Smooth muscle cell (in vitro differentiated cells): Measurements from ENCODE around the gene SLC47A2. TPM values are rescaled to one million over a fixed set of nuclear protein-coding genes. Genes with fewer than 3 reads are reported as not detected.

Experiments
- DNase-seq: peaks from one replicate; lab custom pipeline; 2025; ENCODE audit not compliant: unreplicated experiment; lab: John Stamatoyannopoulos, UW
- H2AFZ ChIP-seq: fragments of 200-600 bp; sonication (generic); 2 replicates; pipeline ENCODE4 v1.6.0; 2016; ENCODE audit warnings: antibody characterized with exemption, low read depth, mild to moderate bottlenecking
- H3F3A ChIP-seq: fragments of 200-600 bp; sonication (generic); 2 replicates; pipeline ENCODE4 v1.6.0; 2017; ENCODE audit warnings: antibody characterized with exemption, low read depth
- H3K27ac ChIP-seq: fragments of 200-600 bp; sonication (generic); 2 replicates; pipeline ENCODE4 v1.5.1; 2016; ENCODE audit warnings: low read depth, mild to moderate bottlenecking
- H3K27me3 ChIP-seq: fragments of 200-600 bp; sonication (generic); 2 replicates; pipeline ENCODE4 v1.6.1; 2016; ENCODE audit warnings: low read depth, mild to moderate bottlenecking
- H3K36me3 ChIP-seq: fragments of 200-600 bp; sonication (generic); 2 replicates; pipeline ENCODE4 v1.5.1; 2016; ENCODE audit warnings: low read depth
- H3K4me1 ChIP-seq: fragments of 200-600 bp; sonication (generic); 2 replicates; pipeline ENCODE4 v1.5.1; 2016; ENCODE audit warnings: low read depth
- H3K4me2 ChIP-seq: fragments of 200-600 bp; sonication (generic); 2 replicates; pipeline ENCODE4 v1.6.0; 2016; ENCODE audit warnings: mild to moderate bottlenecking
- H3K4me3 ChIP-seq: fragments of 200-600 bp; sonication (generic); 2 replicates; pipeline ENCODE4 v1.5.1; 2016; ENCODE audit warnings: mild to moderate bottlenecking
- H3K79me2 ChIP-seq: fragments of 200-600 bp; sonication (generic); 2 replicates; pipeline ENCODE4 v1.6.0; 2016; ENCODE audit warnings: low read depth, mild to moderate bottlenecking
- H3K9ac ChIP-seq: fragments of 200-600 bp; sonication (generic); 2 replicates; pipeline ENCODE4 v1.6.0; 2016; ENCODE audit warnings: low read depth
- H3K9me3 ChIP-seq: fragments of 200-600 bp; sonication (generic); replicated peaks from 2 replicates; pipeline ENCODE4 v1.5.1; 2016; ENCODE audit warnings: low read depth
- H4K20me1 ChIP-seq: fragments of 200-600 bp; sonication (generic); 2 replicates; pipeline ENCODE4 v1.6.0; 2016; ENCODE audit warnings: low read depth
- WGBS: methylation state at CpG from one replicate; pipeline ENCODE4 v1.1.7; 2016; ENCODE audit warnings: low lambda C conversion rate; 5-methylcytosine and 5-hydroxymethylcytosine counted together
- polyA plus RNA-seq: library from polyadenylated mRNA; unstranded; fragments of >200 nt; fragmentation: Nextera tagmentation; extraction: Ambion mirVana; gene quantifications from 2 replicates; pipeline ENCODE4 v1.2.1, GENCODE V29; 2016
- total RNA-seq: library from RNA; depleted of rRNA; stranded (reverse); fragments of >200 nt; gene quantifications from 2 replicates; pipeline ENCODE4 v1.2.3, GENCODE V29; 2014
- TF ChIP-seq, protein P1 (sequence below): fragments of 200-600 bp; sonication (generic); IDR thresholded peaks from 2 replicates; pipeline ENCODE4 v1.5.1; 2017; ENCODE audit warnings: borderline replicate concordance, mild to moderate bottlenecking, antibody characterized with exemption; ENCODE audit not compliant: insufficient read depth, poor library complexity, severe bottlenecking

SLC47A2 gene
- total and polyA plus RNA-seq, 2 experiments from 2014 or later, result not detected

DNA sequence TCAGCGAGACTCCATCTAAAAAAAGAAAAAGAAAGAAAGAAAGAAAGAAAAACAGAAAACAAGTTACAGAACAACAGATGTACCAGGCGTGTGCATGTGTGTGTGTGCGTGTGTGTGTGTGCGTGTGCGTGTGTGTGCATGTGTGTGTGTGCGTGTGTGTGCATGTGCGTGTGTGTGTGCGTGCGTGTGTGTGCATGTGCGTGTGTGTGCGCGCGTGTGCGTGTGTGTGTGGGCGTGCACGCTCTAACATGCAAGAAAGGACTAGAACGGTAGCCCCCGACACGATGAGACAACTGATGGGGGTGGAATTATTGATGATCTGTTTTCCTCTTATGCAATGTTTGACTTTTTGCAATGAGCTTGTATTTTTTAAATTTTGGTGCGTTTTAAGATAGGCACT, 30.1 kb upstream of the SLC47A2 start:
- Histone ChIP-seq H3K4me1 (peaks cover 6% of the 10 kb centered on the region), H3K4me2 (no peak overlapping the region), H3K27me3 (peaks cover 7% of the 10 kb centered on the region), H3K79me2 (no peaks in the 10 kb centered on the region), H2AFZ (no peak overlapping the region), H3K9ac (no peak overlapping the region), H3F3A (no peaks in the 10 kb centered on the region), H3K9me3 (no peaks in the 10 kb centered on the region), H3K36me3 (no peaks in the 10 kb centered on the region), H4K20me1 (no peaks in the 10 kb centered on the region), H3K27ac (no peak overlapping the region), H3K4me3 (no peak overlapping the region)
- no peak for DNase-seq
- TF ChIP-seq, protein P1, sequence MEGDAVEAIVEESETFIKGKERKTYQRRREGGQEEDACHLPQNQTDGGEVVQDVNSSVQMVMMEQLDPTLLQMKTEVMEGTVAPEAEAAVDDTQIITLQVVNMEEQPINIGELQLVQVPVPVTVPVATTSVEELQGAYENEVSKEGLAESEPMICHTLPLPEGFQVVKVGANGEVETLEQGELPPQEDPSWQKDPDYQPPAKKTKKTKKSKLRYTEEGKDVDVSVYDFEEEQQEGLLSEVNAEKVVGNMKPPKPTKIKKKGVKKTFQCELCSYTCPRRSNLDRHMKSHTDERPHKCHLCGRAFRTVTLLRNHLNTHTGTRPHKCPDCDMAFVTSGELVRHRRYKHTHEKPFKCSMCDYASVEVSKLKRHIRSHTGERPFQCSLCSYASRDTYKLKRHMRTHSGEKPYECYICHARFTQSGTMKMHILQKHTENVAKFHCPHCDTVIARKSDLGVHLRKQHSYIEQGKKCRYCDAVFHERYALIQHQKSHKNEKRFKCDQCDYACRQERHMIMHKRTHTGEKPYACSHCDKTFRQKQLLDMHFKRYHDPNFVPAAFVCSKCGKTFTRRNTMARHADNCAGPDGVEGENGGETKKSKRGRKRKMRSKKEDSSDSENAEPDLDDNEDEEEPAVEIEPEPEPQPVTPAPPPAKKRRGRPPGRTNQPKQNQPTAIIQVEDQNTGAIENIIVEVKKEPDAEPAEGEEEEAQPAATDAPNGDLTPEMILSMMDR, result no peak
- 90% methylated on average over 20 of the region's 20 CpGs for WGBS

DNA sequence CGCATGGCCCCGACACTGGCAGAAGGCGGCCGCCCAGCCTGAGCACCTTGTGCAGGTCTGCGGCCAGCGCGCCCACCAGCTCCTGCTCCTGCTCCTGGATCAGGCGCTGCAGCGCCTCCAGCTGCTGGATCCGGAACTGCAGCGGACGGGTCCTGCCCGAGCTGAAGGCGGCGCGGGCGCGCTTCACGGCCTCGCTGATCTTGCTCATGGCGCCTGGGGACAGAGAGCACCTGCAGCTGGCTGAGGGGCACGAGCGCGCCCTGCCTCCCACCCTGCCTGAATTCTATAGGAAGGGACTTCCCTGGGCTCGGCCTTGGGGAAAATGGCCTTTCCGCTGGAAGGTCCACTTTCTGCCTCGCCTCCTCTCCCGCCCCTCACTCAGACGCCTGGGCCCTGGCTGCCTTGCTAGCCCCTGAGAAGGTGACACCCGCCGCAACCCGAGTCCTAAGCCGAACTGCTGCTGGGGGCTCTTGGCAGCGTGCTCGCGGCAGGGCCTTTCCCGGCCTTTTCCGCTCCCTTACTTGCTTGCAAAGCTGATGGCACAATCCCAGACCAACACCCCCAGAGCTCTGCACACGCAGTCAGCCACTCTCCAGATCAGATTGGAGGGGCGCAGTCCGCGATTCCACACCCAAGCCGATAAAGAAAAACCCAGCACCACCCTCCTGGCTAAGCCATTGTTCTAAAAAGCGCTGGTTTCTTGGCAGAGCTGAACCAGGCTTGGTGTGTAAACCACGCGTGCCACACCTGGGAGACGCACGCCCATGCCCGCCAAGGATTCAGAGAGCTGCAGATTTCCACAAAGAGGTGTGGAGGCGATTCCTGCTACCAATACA, 28.8 kb upstream of the SLC47A2 start:
- DNase-seq, result peak; percentile 68
- Histone ChIP-seq H3K27ac (no peak overlapping the region), H3K4me2 (peak overlapping the region; percentile 84), H3F3A (no peaks in the 10 kb centered on the region), H2AFZ (no peak overlapping the region), H3K79me2 (no peaks in the 10 kb centered on the region), H3K9me3 (no peaks in the 10 kb centered on the region), H3K27me3 (peaks cover 7% of the 10 kb centered on the region), H3K36me3 (no peaks in the 10 kb centered on the region), H3K9ac (no peak overlapping the region), H3K4me3 (peak overlapping the region; percentile 45), H3K4me1 (peaks cover 6% of the 10 kb centered on the region), H4K20me1 (no peaks in the 10 kb centered on the region)
- TF ChIP-seq, protein P1, result peak; percentile 87
- 38% methylated on average over 47 of the region's 50 CpGs for WGBS

DNA sequence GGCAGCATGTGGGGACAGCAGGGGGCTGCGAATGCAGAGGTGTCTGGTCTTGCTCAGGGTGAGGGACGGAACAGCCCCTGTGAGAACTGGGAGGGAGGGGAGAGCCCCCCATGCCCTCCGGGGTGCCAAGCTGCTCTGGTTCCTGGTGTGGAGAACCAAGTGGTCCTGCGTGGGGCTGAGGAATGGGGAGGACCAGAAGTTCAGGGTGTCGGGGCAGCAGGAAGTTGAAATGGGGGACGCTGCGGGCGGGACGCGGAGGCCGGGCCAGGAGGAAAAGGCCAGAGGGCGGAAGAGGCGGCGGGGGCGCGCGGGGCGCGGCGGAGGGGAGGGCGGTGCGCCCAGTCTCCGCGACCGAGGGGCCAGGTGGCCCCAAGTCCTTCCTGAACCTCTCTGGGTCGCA, 28.1 kb upstream of the SLC47A2 start:
- TF ChIP-seq, protein P1, result no peak
- peak overlapping the region; percentile 84 for H2AFZ ChIP-seq
- 33% methylated on average over 9 of the region's 26 CpGs for WGBS

More for the DNA sequence above, 28.1 kb upstream of the SLC47A2 start:
- H3K4me3 ChIP-seq, result peak overlapping the region; percentile 45
- H3F3A ChIP-seq, result no peaks in the 10 kb centered on the region
- peaks cover 6% of the 10 kb centered on the region for H3K4me1 ChIP-seq
- peaks cover 7% of the 10 kb centered on the region for H3K27me3 ChIP-seq
- H3K9ac ChIP-seq, result no peak overlapping the region
- H3K27ac ChIP-seq, result no peak overlapping the region
- no peaks in the 10 kb centered on the region for H4K20me1 ChIP-seq
- no peak for DNase-seq
- no peaks in the 10 kb centered on the region for H3K79me2 ChIP-seq
- H3K9me3 ChIP-seq, result no peaks in the 10 kb centered on the region
- peak overlapping the region; percentile 84 for H3K4me2 ChIP-seq
- H3K36me3 ChIP-seq, result no peaks in the 10 kb centered on the region
